Stimulated activated CD4-positive, alpha-beta T cell treated with anti-CD3 and anti-CD28 coated beads, Interleukin-4, amount 100 ng/mL, for 48 hours (primary cell): ENCODE measurements around the gene KBTBD7.
"Not testable (repeated sequence)": the region's sequence is repeated elsewhere in the genome, so short reads cannot be mapped to it uniquely, and the experiment has no call there.

ENCODE experiments used
- DNase-seq, 2 donors: peaks; one replicate each; pipeline ENCODE4 v3.0.0-alpha.2; 2020; ENCODE audit warnings: low read depth in 2 of 2

KBTBD7 gene

GRCh38 chr13:41199079-41199478 is 4.7 kb upstream of the KBTBD7 start:
- DNase-seq: no peak

GRCh38 chr13:41196620-41197019 is 2.3 kb upstream of the KBTBD7 start:
- DNase-seq: no peak

DNA sequence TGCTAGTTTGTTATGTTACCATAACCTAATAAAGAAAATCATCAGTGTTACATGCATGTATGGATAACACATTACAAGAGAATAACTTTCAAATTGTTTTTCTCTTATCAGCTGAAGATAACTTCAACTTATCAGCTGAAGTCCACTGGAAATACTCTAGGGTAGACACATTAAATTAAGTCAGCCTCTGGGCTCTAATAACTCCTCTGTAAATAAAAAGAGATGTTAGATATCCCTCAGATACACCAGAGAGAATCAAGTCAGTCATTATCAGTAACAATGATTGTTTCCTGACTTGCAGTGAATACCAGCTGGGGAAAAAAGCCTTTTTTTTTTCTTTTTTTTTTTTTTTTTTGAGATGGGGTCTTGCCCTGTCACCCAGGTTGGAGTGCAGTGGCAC is 1.6 kb upstream of the KBTBD7 start:
- DNase-seq: no peak

DNA sequence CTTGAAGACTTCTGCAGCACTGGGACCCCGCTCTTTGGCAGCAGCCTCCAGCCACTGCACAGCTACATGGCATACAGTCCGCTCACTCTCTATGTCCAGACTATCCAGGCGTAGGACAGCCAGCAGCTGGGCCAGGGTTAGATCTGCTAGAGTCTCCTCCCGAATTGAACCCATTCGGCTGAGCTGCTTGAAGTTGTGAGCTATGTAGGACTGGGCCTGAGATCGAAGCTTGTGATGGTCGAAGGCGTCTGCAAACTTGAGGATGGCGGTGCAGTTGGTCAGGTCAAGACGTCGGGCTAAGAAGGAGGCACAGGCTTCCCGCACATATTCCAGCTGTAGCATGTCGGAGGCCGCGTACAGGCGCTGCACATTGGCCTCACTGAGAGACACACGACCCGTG is 900 bp downstream of the KBTBD7 start:
- no peak for DNase-seq

GRCh38 chr13:41188584-41188983 is 5.8 kb downstream of the KBTBD7 start:
- DNase-seq: no peak

DNA sequence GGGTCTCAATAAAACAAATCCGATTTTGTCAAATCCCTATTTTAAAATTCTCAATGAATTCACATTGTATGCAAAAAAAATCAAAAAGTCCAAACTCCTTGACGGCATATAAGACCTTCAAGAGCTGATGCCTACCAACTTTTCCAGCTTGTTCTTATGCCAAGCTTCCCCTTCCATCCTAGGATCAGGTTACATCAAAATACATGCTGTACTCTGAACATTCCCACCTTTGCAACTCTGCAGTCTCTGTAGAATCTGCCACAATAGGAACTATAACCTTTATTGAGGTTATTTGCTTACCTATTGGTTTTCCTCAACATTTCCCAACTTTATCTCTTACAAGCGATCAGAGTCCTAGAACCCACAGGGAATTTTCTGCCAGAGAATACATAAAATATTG is 7.9 kb downstream of the KBTBD7 start:
- DNase-seq: no peak

- no peak for DNase-seq
Observed at GRCh38 chr13:41182231-41182630, 12.1 kb downstream of the KBTBD7 start.

GRCh38 chr13:41179593-41180250 is 14.6 kb downstream of the KBTBD7 start:
- DNase-seq: no peak

- DNase-seq: no peak
Observed at GRCh38 chr13:41178040-41178439, 16.3 kb downstream of the KBTBD7 start.

GRCh38 chr13:41177616-41178015 is 16.8 kb downstream of the KBTBD7 start:
- DNase-seq: no peak

GRCh38 chr13:41175576-41175975 is 18.8 kb downstream of the KBTBD7 start:
- DNase-seq: not testable (repeated sequence)

DNA sequence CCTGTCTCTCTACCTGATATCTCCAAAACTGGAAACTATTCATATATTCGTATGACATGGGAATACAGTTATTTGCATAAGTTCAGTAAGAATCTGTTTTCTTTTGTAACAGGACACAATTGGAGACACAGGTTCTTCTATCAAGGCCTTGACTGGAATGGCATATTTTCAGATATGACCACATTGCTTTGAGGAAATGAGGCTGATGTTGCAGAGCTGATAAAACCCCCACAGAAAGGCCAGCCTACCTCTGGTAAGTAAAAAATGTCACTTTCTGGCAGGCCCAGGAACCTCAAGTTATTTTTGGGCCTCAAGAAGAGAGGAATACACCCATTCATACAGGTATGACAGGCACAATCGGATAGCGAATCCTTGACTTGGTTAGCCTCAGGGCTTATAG is 32.2 kb downstream of the KBTBD7 start:
- DNase-seq: no peak

DNA sequence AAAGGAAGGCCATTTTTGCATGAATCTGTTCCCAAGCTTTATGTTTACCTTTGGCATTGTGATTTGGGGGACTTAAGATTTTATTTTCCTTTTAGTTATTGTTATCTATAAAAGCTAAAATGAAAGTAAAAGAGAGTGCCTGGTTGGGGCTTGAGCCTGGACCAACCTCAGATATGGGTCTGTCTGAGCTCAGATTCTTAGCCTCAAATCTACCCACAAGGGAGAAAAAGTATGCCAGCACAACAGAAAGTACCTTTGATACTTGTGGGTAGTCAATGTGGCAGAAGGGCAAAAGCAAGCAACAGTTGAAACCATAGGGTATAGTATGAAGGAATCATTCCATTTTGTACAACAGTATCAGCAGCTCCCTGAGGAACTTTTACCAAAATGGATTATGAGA is 35.2 kb downstream of the KBTBD7 start:
- DNase-seq: no peak

DNA sequence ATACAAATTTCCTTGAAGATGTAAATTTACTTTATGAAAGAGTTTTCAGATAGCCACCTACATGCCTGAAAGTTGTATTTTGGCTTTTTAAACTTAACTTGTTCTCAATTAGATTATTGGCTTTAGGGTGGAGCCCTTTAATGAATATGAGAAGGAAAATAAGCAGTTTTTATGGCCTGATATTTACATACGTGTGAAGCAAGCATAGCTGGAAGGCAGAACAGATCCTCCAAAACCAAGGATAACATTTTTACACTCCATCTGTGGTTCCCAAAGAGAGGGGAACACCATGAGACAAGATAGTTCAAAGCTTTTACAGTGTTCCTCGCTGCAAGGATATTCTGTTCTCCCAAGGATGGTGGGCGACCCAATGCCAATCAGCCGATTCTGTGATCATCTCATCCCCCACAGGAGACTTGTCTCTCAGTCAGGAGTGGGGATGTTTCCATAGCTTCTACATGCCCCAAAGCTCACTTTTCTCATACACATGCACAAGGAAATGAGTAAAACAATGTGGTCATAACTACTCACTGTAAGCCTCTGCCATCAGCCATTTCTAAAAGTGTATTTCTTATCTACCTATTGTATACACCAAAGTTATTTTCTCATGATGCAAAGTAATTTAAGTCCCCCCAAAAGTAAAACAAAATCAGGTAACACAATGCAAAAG is 37.2 kb downstream of the KBTBD7 start:
- no peak for DNase-seq

DNA sequence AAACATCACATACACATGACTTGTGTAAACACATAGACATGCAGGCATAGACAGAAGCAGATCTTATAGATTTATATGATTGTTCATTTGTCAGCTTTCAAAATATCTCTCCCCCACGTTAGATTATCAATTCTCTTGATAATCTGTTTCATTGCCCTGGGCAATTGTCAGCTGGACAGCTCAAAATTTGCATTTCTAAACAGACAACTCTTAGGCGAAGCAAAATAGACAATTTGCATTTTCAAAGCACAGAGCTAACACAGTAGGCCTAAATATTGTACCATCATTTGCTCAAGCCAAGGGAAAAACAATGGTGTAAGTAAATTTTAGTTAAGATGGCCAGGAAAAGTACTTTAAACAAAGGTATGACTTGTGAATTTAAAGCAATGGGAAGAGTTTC is 37.7 kb downstream of the KBTBD7 start:
- no peak for DNase-seq

DNA sequence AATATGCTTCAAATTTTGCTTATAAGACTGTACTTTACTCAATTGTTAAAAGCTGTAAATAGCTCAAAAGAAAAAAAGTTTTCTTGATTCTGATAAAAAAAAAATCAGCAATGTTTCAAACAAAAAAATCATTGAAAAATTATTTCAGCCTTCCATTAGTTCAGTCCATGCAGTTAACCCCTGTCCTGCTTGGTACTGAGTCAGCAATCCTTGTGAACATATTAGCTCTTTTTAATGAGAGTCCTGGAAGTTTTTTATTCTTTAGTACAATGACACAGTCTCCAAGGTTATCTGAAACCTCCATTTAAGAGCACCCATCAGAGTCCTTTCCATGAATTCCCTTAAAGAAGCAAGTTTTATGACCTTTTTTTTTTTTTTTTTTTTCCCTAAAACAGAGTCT is 40.3 kb downstream of the KBTBD7 start:
- no peak for DNase-seq

DNA sequence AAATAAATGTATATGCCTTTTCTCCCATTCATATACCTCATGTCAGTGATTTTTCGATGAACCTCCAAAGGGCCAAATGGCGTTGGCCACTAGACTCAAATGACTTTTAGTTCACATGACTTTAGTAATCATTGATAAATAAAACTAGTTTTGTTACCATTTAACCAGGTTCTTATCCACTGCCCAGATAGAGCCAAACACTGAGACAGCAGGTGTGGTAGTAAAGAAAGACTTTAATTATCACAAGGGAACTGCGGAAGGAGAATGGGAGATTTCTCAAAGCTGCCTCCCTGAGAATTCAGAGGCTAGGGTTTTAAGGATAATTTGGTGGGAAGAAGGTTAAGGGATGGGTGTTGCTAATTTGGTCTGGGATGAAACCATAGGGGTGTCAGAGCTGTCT is 42.4 kb downstream of the KBTBD7 start:
- DNase-seq: no peak

DNA sequence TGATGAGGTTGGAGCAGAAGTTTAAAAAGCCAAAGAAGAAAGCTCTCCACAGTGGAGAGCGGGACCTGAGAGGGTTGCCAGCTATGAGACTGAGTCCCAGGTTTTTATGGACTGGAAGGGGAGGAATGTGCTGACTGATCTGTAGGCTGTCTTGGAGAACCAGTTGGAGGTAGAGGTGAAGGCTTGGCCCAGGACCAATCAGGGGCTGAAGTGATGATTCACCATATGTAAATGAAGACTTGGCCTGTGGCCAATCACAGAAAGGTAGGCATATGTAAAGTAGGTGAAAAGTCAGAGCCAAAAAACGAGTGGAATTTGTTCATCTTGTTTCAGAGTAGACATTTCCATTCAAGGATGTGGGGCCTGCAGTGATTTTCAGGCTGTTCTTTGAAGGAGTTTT is 44.3 kb downstream of the KBTBD7 start:
- DNase-seq: no peak

DNA sequence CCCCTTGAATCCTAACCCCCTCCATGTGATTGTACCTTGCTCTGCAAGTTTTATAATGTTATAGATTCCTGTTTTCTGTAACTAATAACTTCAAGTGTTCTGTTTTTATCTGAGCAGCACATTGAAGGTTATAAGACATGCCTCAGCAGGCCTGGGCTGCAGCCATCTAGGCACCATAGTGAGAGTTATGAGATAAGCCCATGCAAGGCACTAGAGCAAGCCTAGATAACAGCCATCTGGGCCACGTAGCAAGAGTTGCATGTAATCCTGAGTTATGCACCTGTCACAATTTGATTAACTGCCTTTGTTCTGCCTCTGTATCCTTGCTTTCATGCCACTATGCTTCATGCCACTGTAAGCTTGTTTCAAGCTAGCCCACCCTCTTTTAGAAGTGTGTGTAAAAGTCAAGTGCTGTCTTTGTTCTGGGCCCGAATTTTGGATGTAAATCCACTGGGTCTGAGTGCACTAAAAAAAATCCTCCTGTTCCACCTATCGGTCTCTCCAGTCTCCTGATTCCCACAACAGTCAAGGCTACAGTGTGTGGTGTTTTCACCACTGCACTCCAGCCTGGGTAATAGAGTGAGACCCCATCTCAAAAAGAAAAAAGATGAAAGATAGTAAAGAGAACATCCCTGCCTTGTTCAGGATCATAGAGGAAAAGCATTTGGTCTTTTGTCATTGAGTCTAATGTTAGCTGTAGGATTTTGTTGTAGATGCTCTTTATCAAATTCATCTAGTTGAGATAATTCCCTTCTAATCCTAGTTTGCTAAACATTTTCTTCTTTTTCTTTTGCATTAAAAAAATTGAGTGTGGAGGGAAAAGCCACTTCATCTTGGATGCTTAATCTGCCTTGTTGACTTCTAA is 45.7 kb downstream of the KBTBD7 start:
- no peak for DNase-seq

DNA sequence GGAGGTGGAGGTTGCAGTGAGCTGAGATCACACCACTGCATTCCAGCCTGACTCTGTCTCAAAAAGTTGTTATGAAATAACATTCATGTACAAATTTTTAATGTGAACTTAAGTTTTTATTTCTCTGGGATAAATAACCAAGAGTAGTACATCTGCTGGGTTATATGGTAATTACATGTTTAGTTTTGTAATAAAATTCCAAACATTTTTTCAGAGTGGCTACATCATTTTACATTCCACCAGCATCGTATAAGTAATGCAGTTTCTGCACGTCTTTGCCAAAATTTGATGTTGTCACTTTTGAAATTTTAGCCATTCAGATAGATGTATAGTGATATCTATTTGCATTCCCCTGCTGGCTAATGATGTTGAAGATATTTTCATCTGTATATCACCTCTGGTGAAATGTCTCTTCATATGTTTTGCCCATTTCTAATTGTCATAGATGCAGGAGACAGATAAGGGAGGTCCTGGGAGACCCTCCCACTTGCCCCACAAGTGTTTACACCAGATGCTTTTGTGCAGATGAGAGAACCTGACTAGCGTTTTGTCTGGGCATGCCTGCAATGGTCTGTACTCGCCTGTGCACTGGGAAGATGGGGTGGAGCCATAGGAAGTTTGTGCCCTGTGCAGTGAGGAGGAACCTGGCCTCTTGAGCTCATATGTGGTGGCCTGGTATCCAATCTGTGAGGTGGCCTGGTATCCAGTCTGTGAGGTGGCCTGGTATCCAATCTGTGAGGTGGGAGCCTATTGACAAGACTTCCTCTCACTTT is 49.0 kb downstream of the KBTBD7 start:
- no peak for DNase-seq

DNA sequence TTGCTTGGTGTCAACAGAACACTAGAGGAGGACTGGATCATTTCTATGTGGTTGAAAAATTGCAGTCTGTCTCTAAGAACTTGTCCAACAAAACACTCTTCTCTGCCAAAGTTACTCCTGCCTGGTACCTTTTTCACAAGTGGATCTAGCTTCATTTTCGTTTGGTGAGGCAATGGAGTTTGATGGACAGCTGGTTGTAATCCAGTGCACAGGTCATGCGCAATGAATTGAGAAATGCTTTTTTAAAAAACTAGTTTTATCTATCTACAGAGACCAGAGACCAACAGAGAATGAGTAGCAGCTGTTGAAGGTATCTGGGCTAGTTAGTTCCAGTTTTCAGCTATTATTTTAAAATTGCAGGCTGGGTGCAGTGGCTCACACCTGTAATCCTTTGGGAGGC is 49.8 kb downstream of the KBTBD7 start:
- DNase-seq: no peak
